Activated naive CD8-positive, alpha-beta T cell treated with anti-CD3 and anti-CD28 coated beads, Interleukin-2, amount 10 ng/mL, durations not matched to agents 7 days and 5 days (primary cell): Measurements from ENCODE around the gene BCKDK. TPM values are rescaled to one million over a fixed set of nuclear protein-coding genes. Genes with fewer than 3 reads are reported as not detected.

ENCODE experiments used
- ATAC-seq: fragments of 150-1000 bp; cut with Tn5 transposase; one replicate; pipeline ENCODE4 v1.10.0; 2021; ENCODE audit warnings: low read depth, moderate library complexity
- POLR2A ChIA-PET: fragments of 350-600 bp; sonication (Branson Sonifier 250); formaldehyde crosslinking; loops from one replicate; lab custom pipeline; 2021; ENCODE audit warnings: antibody characterized with exemption; lab: Charles Lee
- DNase-seq: peaks from one replicate; pipeline ENCODE4 v3.0.0; 2021
- H3K27ac Mint-ChIP-seq: one replicate; pipeline ENCODE4 v1.8.0; 2022; ENCODE audit warnings: mild to moderate bottlenecking, mixed read lengths
- H3K27me3 Mint-ChIP-seq: one replicate; pipeline ENCODE4 v1.8.0; 2022; ENCODE audit warnings: mild to moderate bottlenecking, moderate library complexity, mixed read lengths
- H3K36me3 Mint-ChIP-seq: one replicate; pipeline ENCODE4 v1.8.0; 2021; ENCODE audit warnings: mild to moderate bottlenecking, mixed read lengths
- H3K4me1 Mint-ChIP-seq: one replicate; pipeline ENCODE4 v1.8.0; 2021; ENCODE audit warnings: mixed read lengths
- H3K4me3 Mint-ChIP-seq: one replicate; pipeline ENCODE4 v1.8.0; 2022; ENCODE audit warnings: mild to moderate bottlenecking, moderate library complexity, mixed read lengths
- H3K9me3 Mint-ChIP-seq: one replicate; pipeline ENCODE4 v1.8.0; 2021; ENCODE audit warnings: mixed read lengths
- total RNA-seq, 2 experiments: library from RNA; stranded (reverse); gene quantifications; one replicate each; pipeline ENCODE4 v1.2.3, GENCODE V29; 2021

BCKDK gene
- 10 to 100 TPM; 35.8 to 37.0 TPM for total RNA-seq

GRCh38 chr16:31108035-31108793 is at the start of gene BCKDK:
BCKDK (plus strand) TSS chr16:31108386; CDS start chr16:31109224, 838 bp downstream.
- Mint-ChIP-seq H3K36me3 (peaks cover 13% of the 10 kb centered on the region), H3K4me3 (peak within 1 kb of the TSS; percentile 88), H3K27ac (peak within 1 kb of the TSS; percentile 87), H3K9me3 (no peaks in the 10 kb centered on the region), H3K4me1 (peaks cover 14% of the 10 kb centered on the region), H3K27me3 (no peaks in the 10 kb centered on the region)
- peak; percentile 85 for DNase-seq
- POLR2A ChIA-PET, result interaction anchor here (1.3 to 3.1 kb wide), 3 partner anchors 9 to 34 kb away, joined by 3 to 15 read pairs (median 3); partner anchors contain the start of gene KAT8
- peak; percentile 86 for ATAC-seq

GRCh38 chr16:31061126-31061812 is 46.9 kb upstream of the BCKDK start:
- H3K27ac Mint-ChIP-seq, result no peak overlapping the region
- ATAC-seq (no peak), DNase-seq (no peak)
- H3K4me1 Mint-ChIP-seq, result peaks cover 31% of the 10 kb centered on the region
- POLR2A ChIA-PET, result interaction anchor here (1.0 to 1.4 kb wide), 2 partner anchors 13 to 18 kb away, joined by 4 read pairs; partner anchors contain the start of genes ZNF646 and ZNF668
- no peak overlapping the region for H3K4me3 Mint-ChIP-seq
- H3K27me3 Mint-ChIP-seq, result no peaks in the 10 kb centered on the region
- peaks cover 35% of the 10 kb centered on the region for H3K36me3 Mint-ChIP-seq
- no peaks in the 10 kb centered on the region for H3K9me3 Mint-ChIP-seq

GRCh38 chr16:31061813-31062440 is 46.3 kb upstream of the BCKDK start:
- H3K9me3 Mint-ChIP-seq, result no peaks in the 10 kb centered on the region
- no peak for DNase-seq
- H3K27ac Mint-ChIP-seq, result no peak overlapping the region
- H3K4me3 Mint-ChIP-seq, result no peak overlapping the region
- POLR2A ChIA-PET, result interaction anchor here (0.6 to 0.7 kb wide), 2 partner anchors 12 to 811 kb away, joined by 3 read pairs; partner anchors contain the start of genes ZNF646 and ZNF668
- H3K27me3 Mint-ChIP-seq, result no peaks in the 10 kb centered on the region
- ATAC-seq, result no peak
- H3K36me3 Mint-ChIP-seq, result peaks cover 40% of the 10 kb centered on the region
- H3K4me1 Mint-ChIP-seq, result peaks cover 36% of the 10 kb centered on the region

GRCh38 chr16:31063495-31063842 is 44.7 kb upstream of the BCKDK start:
- peak overlapping the region; percentile 78 for H3K4me3 Mint-ChIP-seq
- ATAC-seq, result no peak
- POLR2A ChIA-PET, result interaction anchor here (1.1 to 3.2 kb wide), 4 partner anchors 9 to 17 kb away, joined by 3 to 35 read pairs (median 4); partner anchors contain the start of genes ZNF646 and ZNF668
- H3K27ac Mint-ChIP-seq, result peak overlapping the region; percentile 92
- no peaks in the 10 kb centered on the region for H3K27me3 Mint-ChIP-seq
- peaks cover 37% of the 10 kb centered on the region for H3K36me3 Mint-ChIP-seq
- peaks cover 42% of the 10 kb centered on the region for H3K4me1 Mint-ChIP-seq
- H3K9me3 Mint-ChIP-seq, result no peaks in the 10 kb centered on the region
- no peak for DNase-seq

GRCh38 chr16:31063843-31064611 is 44.2 kb upstream of the BCKDK start:
- peak overlapping the region; percentile 78 for H3K4me3 Mint-ChIP-seq
- H3K4me1 Mint-ChIP-seq, result peaks cover 45% of the 10 kb centered on the region
- peak; percentile 62 for DNase-seq
- ATAC-seq, result peak; percentile 74
- H3K27me3 Mint-ChIP-seq, result no peaks in the 10 kb centered on the region
- peak overlapping the region; percentile 92 for H3K27ac Mint-ChIP-seq
- peaks cover 37% of the 10 kb centered on the region for H3K36me3 Mint-ChIP-seq
- POLR2A ChIA-PET, result interaction anchor here (0.5 to 3.2 kb wide), 6 partner anchors 9 to 37 kb away, joined by 3 to 35 read pairs (median 3); partner anchors contain the start of genes ZNF646 and ZNF668
- no peaks in the 10 kb centered on the region for H3K9me3 Mint-ChIP-seq

GRCh38 chr16:31064882-31065461 is 43.2 kb upstream of the BCKDK start:
- Mint-ChIP-seq H3K9me3 (no peaks in the 10 kb centered on the region), H3K27me3 (no peaks in the 10 kb centered on the region), H3K36me3 (peaks cover 41% of the 10 kb centered on the region), H3K4me1 (peaks cover 49% of the 10 kb centered on the region), H3K27ac (peak overlapping the region; percentile 92), H3K4me3 (peak overlapping the region; percentile 78)
- POLR2A ChIA-PET, result interaction anchor here (0.5 to 3.2 kb wide), 5 partner anchors 8 to 1034 kb away, joined by 3 to 35 read pairs (median 3); partner anchors contain the start of genes ZNF646 and ZNF668
- DNase-seq (no peak), ATAC-seq (peak; percentile 50)

GRCh38 chr16:31067342-31067741 is 40.8 kb upstream of the BCKDK start:
- Mint-ChIP-seq H3K4me3 (no peak overlapping the region), H3K4me1 (peaks cover 57% of the 10 kb centered on the region), H3K27ac (no peak overlapping the region), H3K36me3 (peaks cover 27% of the 10 kb centered on the region), H3K9me3 (no peaks in the 10 kb centered on the region), H3K27me3 (no peaks in the 10 kb centered on the region)
- no peak for DNase-seq
- POLR2A ChIA-PET, result no interaction called here
- ATAC-seq, result no peak

- peaks cover 35% of the 10 kb centered on the region for H3K4me1 Mint-ChIP-seq
Observed at GRCh38 chr16:31071861-31072260, 36.3 kb upstream of the BCKDK start.

GRCh38 chr16:31072540-31073141 is 35.5 kb upstream of the BCKDK start:
- no peaks in the 10 kb centered on the region for H3K27me3 Mint-ChIP-seq
- H3K27ac Mint-ChIP-seq, result peak overlapping the region; percentile 99
- no peaks in the 10 kb centered on the region for H3K9me3 Mint-ChIP-seq
- ATAC-seq (peak; percentile 1), DNase-seq (peak; percentile 50)
- H3K36me3 Mint-ChIP-seq, result peaks cover 17% of the 10 kb centered on the region
- POLR2A ChIA-PET, result interaction anchor here (0.7 to 2.7 kb wide), 10 partner anchors 8 to 387 kb away, joined by 3 to 35 read pairs (median 10); partner anchors contain the start of genes ARMC5, FUS, HSD3B7 and ORAI3
- H3K4me3 Mint-ChIP-seq, result peak overlapping the region; percentile 93
- peaks cover 32% of the 10 kb centered on the region for H3K4me1 Mint-ChIP-seq

More at GRCh38 chr16:31071861-31072260, 36.3 kb upstream of the BCKDK start:
- Mint-ChIP-seq H3K4me3 (peak overlapping the region; percentile 93), H3K36me3 (peaks cover 17% of the 10 kb centered on the region), H3K27ac (peak overlapping the region; percentile 99), H3K27me3 (no peaks in the 10 kb centered on the region), H3K9me3 (no peaks in the 10 kb centered on the region)
- DNase-seq (no peak), ATAC-seq (no peak)
- POLR2A ChIA-PET, result interaction anchor here (2.6 to 2.7 kb wide), 2 partner anchors 8 to 108 kb away, joined by 22 to 35 read pairs; partner anchors contain the start of gene FUS

- Mint-ChIP-seq H3K4me1 (peaks cover 32% of the 10 kb centered on the region), H3K27me3 (no peaks in the 10 kb centered on the region), H3K4me3 (peak overlapping the region; percentile 97), H3K9me3 (no peaks in the 10 kb centered on the region), H3K36me3 (peaks cover 23% of the 10 kb centered on the region), H3K27ac (peak overlapping the region; percentile 99)
- ATAC-seq (peak; percentile 46), DNase-seq (peak; percentile 94)
- POLR2A ChIA-PET, result interaction anchor here (0.6 to 2.7 kb wide), 26 partner anchors 9 to 796 kb away, joined by 3 to 35 read pairs (median 4); partner anchors contain the start of genes ARMC5, FUS, HSD3B7 and KAT8
Observed at GRCh38 chr16:31073142-31073969, 34.8 kb upstream of the BCKDK start.
